ENCODE data around the gene STK39.

STK39 gene

GRCh38 chr2:167980439-167980838 is 267.0 kb downstream of the STK39 start:
- DNase-seq, result no peak

- DNase-seq, result no peak
These were observed 274.6 kb downstream of the STK39 start for GRCh38 chr2:167972746-167973145.

- no peak for DNase-seq
These were observed 275.4 kb downstream of the STK39 start for GRCh38 chr2:167972020-167972419.

- no peak for DNase-seq
These were observed 280.2 kb downstream of the STK39 start for GRCh38 chr2:167966937-167967913.

GRCh38 chr2:167965907-167966761 is 281.3 kb downstream of the STK39 start:
- DNase-seq, result no peak

GRCh38 chr2:167964650-167965413 is 282.6 kb downstream of the STK39 start:
- DNase-seq, result peak; percentile 48

GRCh38 chr2:167963899-167964649 is 283.3 kb downstream of the STK39 start:
- DNase-seq, result no peak

- DNase-seq, result no peak
These were observed 284.8 kb downstream of the STK39 start for GRCh38 chr2:167962436-167963226.

GRCh38 chr2:167961536-167962048 is 285.8 kb downstream of the STK39 start:
- DNase-seq, result no peak

- DNase-seq, result no peak
These were observed 287.2 kb downstream of the STK39 start for GRCh38 chr2:167960089-167960747.

- DNase-seq, result no peak
These were observed 289.7 kb downstream of the STK39 start for GRCh38 chr2:167957662-167958061.

GRCh38 chr2:167955264-167955906 is 292.0 kb downstream of the STK39 start:
- no peak for DNase-seq

- DNase-seq, result no peak
These were observed 292.9 kb downstream of the STK39 start for GRCh38 chr2:167954495-167954894.

- DNase-seq, result no peak
These were observed 293.6 kb downstream of the STK39 start for GRCh38 chr2:167953776-167954175.

GRCh38 chr2:167950571-167950970 is 296.8 kb downstream of the STK39 start:
- DNase-seq, result no peak

GRCh38 chr2:167946441-167946841 is 301.0 kb downstream of the STK39 start:
- DNase-seq, result no peak

- no peak for DNase-seq
These were observed 301.6 kb downstream of the STK39 start for GRCh38 chr2:167945660-167946368.

GRCh38 chr2:167944825-167945659 is 302.4 kb downstream of the STK39 start:
- DNase-seq, result no peak
